ENCODE results near the gene TRIM39. TPM values are rescaled to one million over a fixed set of nuclear protein-coding genes. Genes with fewer than 3 reads are reported as not detected.

Gene TRIM39
- total and polyA plus RNA-seq, 9 of the 15 experiments (the other 6 are each of a cell fraction or from before 2014, with no cell fraction given) = 5.6 to 17.7 (median 12.8) TPM

- BruUV-seq (replicated peaks) = no TSS peak
- no peak for DNase-seq (ENCODE audit: extremely low read depth in 1 of 4, low spot score in 3 of 4)
- CTCF ChIA-PET (ENCODE audit: low intra/inter-chr PET ratio) = no interaction called here
- H3K4me3 ChIP-seq = no peak overlapping the region
- H3K9me1 ChIP-seq (ENCODE audit: control insufficient read depth, insufficient read depth, low read length) = no peaks in the 10 kb centered on the region
- ATAC-seq = no peak
- no peak for FAIRE-seq
- POLR2A ChIA-PET = interaction anchor here (0.8 to 1.1 kb wide), 2 partner anchors 10 to 23 kb away, joined by 3 to 4 read pairs; no protein-coding TSS in a partner anchor
- H3K27me3 ChIP-seq (ENCODE audit: control insufficient read depth in 2 of 2, insufficient read depth in 2 of 2, low read length in 2 of 2) = peaks cover 27 to 31% of the 10 kb centered on the region in 2 experiments
- no peak overlapping the region for H2AFZ ChIP-seq (ENCODE audit: low read depth, low read length)
- in situ Hi-C loops (cut with MboI) (no loop called here), intact Hi-C loops (cut with micrococcal nuclease) (loop anchor here (5.0 kb wide), 1 partner anchor 93 kb away; no protein-coding TSS in a partner anchor)
- no peak overlapping the region for H3K9ac ChIP-seq (ENCODE audit: insufficient read depth in 1 of 2, low read depth in 2 of 2, low read length in 2 of 2)
- H4K20me1 ChIP-seq (replicated peaks; ENCODE audit: control insufficient read depth, insufficient read depth, low read length) = no peaks in the 10 kb centered on the region
- no peaks in the 10 kb centered on the region for H3K79me2 ChIP-seq (ENCODE audit: control insufficient read depth, insufficient read depth, low read length)
- no peaks in the 10 kb centered on the region for H3K36me3 ChIP-seq (ENCODE audit: control insufficient read depth, insufficient read depth, low read length)
- no peaks in the 10 kb centered on the region for H3K9me3 ChIP-seq (replicated peaks; ENCODE audit: control insufficient read depth, insufficient read depth, low read depth, low read length)
- H3K4me1 ChIP-seq (replicated peaks in 1 of 2; ENCODE audit: control insufficient read depth in 2 of 2, insufficient read depth in 2 of 2, low read length in 2 of 2) = peaks cover 0 to 5% of the 10 kb centered on the region in 2 experiments; a peak in 3 of 5 replicates
- WGBS (ENCODE audit: insufficient coverage, low coverage, missing lambda C conversion rate) = 0% methylated on average over 5 of the region's 5 CpGs
- no peak overlapping the region for H3K27ac ChIP-seq (ENCODE audit: extremely low read depth, low read depth, low read length)
- no peak overlapping the region for H3K4me2 ChIP-seq (ENCODE audit: insufficient read depth, low read length)
- no peak for TF ChIP-seq ZNF431 (CRISPR knock-in tag; IDR thresholded peaks at IDR 0.05)
- TF ChIP-seq NCOA2 (IDR thresholded peaks at IDR 0.05; ENCODE audit: partially characterized antibody in 2 of 2) = no peak
- no peak for TF ChIP-seq KHSRP (IDR thresholded peaks at IDR 0.05)
- TF ChIP-seq REST (IDR thresholded peaks at IDR 0.05; ENCODE audit: borderline replicate concordance) = no peak
- TF ChIP-seq REST (CRISPR knock-in tag; IDR thresholded peaks at IDR 0.05; ENCODE audit: low read depth) = no peak
- TF ChIP-seq KDM4B (IDR thresholded peaks at IDR 0.05; ENCODE audit: borderline replicate concordance in 2 of 2, low read depth in 1 of 2) = no peak
- no peak for TF ChIP-seq KLF10 (CRISPR knock-in tag; IDR thresholded peaks at IDR 0.05)
- no peak for TF ChIP-seq FOXP4 (CRISPR knock-in tag; IDR thresholded peaks at IDR 0.05; ENCODE audit: borderline replicate concordance)
- no peak for TF ChIP-seq POLR2A (conservative IDR thresholded peaks at IDR 0.05)
- no peak for TF ChIP-seq ZNF584 (CRISPR knock-in tag; IDR thresholded peaks at IDR 0.05; ENCODE audit: low read depth)
- no peak for TF ChIP-seq NONO (IDR thresholded peaks at IDR 0.05; ENCODE audit: low read depth in 2 of 2, low read length in 1 of 2)
- no peak for TF ChIP-seq NFRKB (IDR thresholded peaks at IDR 0.05; ENCODE audit: low read depth)
- TF ChIP-seq MEF2D (tag; conservative IDR thresholded peaks at IDR 0.05; ENCODE audit: low read depth) = no peak
- no peak for TF ChIP-seq PML (IDR thresholded peaks at IDR 0.05; ENCODE audit: low read length)
Measured at GRCh38 chr6:30359276-30359675, 32.5 kb downstream of the TRIM39 start.
